Muscle layer of duodenum (tissue), 2 donors: ENCODE measurements around the gene RAPH1.
"Not testable (repeated sequence)": the region's sequence is repeated elsewhere in the genome, so short reads cannot be mapped to it uniquely, and the experiment has no call there.

ENCODE experiments used
- H3K27ac ChIP-seq: one replicate; pipeline ENCODE4 v1.7.0; 2013; ENCODE audit warnings: mild to moderate bottlenecking, low read length
- H3K27me3 ChIP-seq: one replicate; pipeline ENCODE4 v1.7.0; 2013; ENCODE audit warnings: low read depth, mild to moderate bottlenecking, control low read depth, low read length
- H3K36me3 ChIP-seq, 2 donors: one replicate each; pipeline ENCODE4 v1.7.0; 2013; ENCODE audit warnings: low read length in 2 of 2, control low read depth in 1 of 2, mild to moderate bottlenecking in 1 of 2; ENCODE audit not compliant: insufficient read depth in 2 of 2, control insufficient read depth in 1 of 2
- H3K4me1 ChIP-seq, 2 donors: one replicate each; pipeline ENCODE4 v1.7.0; 2013; ENCODE audit warnings: low read length in 2 of 2, mild to moderate bottlenecking in 2 of 2, control low read depth in 1 of 2, moderate library complexity in 1 of 2; ENCODE audit not compliant: insufficient read depth in 2 of 2, control insufficient read depth in 1 of 2
- H3K4me3 ChIP-seq, 2 donors: one replicate each; pipeline ENCODE4 v1.7.0; 2013; ENCODE audit warnings: low read length in 2 of 2, low read depth in 1 of 2, mild to moderate bottlenecking in 1 of 2
- H3K9me3 ChIP-seq, 2 donors: one replicate each; pipeline ENCODE4 v1.7.0; 2013; ENCODE audit warnings: low read length in 2 of 2, control low read depth in 1 of 2, mild to moderate bottlenecking in 1 of 2; ENCODE audit not compliant: control insufficient read depth in 1 of 2
- donor health status: healthy.

The RAPH1 gene

GRCh38 chr2:203547356-203547755 lies 12.3 kb upstream of the RAPH1 start:
- Histone ChIP-seq H3K27me3 (no peaks in the 10 kb centered on the region), H3K27ac (no peak overlapping the region), H3K9me3 (no peaks in the 10 kb centered on the region), H3K4me3 (no peak overlapping the region), H3K36me3 (no peaks in the 10 kb centered on the region), H3K4me1 (no peaks in the 10 kb centered on the region)

GRCh38 chr2:203544402-203544801 lies 9.3 kb upstream of the RAPH1 start:
- Histone ChIP-seq H3K27me3 (no peaks in the 10 kb centered on the region), H3K9me3 (no peaks in the 10 kb centered on the region), H3K27ac (no peak overlapping the region), H3K4me3 (no peak overlapping the region), H3K36me3 (no peaks in the 10 kb centered on the region), H3K4me1 (no peaks in the 10 kb centered on the region)

- Histone ChIP-seq H3K27me3 (no peaks in the 10 kb centered on the region), H3K36me3 (no peaks in the 10 kb centered on the region), H3K9me3 (no peaks in the 10 kb centered on the region), H3K27ac (no peak overlapping the region), H3K4me3 (no peak overlapping the region), H3K4me1 (no peaks in the 10 kb centered on the region)
Measured at GRCh38 chr2:203543898-203544328, 8.8 kb upstream of the RAPH1 start.

DNA sequence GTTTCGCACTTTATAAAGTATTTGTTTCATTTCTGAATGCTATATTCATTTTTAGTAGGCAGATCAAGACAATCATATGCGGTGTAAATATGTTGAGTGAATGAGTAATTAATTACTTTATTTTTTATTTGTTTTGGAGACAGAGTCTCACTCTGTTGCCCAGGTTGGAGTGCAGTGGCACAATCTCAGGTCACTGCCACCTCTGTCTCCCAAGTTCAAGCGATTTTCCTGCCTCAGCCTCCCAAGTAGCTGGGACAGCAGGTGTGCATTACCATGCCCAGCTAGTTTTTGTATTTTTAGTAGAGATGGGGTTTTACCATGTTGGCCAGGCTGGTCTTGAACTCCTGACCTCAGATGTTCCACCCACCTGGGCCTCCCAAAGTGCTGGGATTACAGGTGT lies 5.5 kb upstream of the RAPH1 start:
- not testable (repeated sequence) for H3K27me3 ChIP-seq, H3K9me3 ChIP-seq, H3K4me3 ChIP-seq, H3K4me1 ChIP-seq, H3K27ac ChIP-seq, H3K36me3 ChIP-seq

DNA sequence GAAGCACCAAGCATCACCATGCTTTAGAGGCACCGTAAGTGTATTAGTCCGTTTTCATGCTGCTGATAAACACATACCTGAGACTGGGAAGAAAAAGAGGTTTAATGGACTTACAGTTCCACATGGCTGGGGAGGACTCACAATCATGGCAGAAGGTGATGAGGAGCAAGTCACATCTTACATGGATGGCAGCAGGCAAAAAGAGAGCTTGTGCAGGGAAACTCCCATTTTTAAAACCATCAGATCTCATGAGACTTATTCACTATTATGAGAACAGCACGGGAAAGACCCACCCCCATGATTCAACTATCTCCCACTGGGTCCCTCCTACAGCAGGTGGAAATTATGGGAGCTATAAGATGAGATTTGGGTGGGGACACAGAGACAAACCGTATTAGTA lies 3.1 kb upstream of the RAPH1 start:
- H3K27me3 ChIP-seq, H3K4me1 ChIP-seq, H3K4me3 ChIP-seq, H3K9me3 ChIP-seq, H3K27ac ChIP-seq, H3K36me3 ChIP-seq: not testable (repeated sequence)

DNA sequence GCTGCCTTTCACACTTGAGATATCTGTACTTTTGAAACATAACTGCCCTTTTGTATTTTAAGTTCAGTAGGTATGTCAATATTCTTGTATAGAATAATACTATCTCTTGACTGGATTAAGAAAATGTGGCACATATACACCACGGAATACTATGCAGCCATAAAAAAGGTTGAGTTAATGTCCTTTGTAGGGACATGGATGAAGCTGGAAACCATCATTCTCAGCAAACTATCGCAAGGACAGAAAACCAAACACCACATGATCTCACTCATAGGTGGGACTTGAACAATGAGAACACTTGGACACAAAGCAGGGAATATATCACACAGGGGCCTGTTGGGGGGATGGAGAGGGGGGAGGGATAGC lies 1.5 kb upstream of the RAPH1 start:
- H3K27me3 ChIP-seq, H3K4me3 ChIP-seq, H3K9me3 ChIP-seq, H3K27ac ChIP-seq, H3K36me3 ChIP-seq: not testable (repeated sequence)
- peaks cover 0 to 10% of the 10 kb centered on the region in 2 donors for H3K4me1 ChIP-seq

- Histone ChIP-seq H3K27me3 (no peaks in the 10 kb centered on the region), H3K36me3 (peaks cover 0 to 4% of the 10 kb centered on the region in 2 donors), H3K27ac (peak overlapping the region; percentile 97), H3K9me3 (no peaks in the 10 kb centered on the region), H3K4me1 (peaks cover 0 to 10% of the 10 kb centered on the region in 2 donors), H3K4me3 (peak overlapping the region; percentile 64 to 76)
Measured at GRCh38 chr2:203535784-203536585, 884 bp upstream of the RAPH1 start.

DNA sequence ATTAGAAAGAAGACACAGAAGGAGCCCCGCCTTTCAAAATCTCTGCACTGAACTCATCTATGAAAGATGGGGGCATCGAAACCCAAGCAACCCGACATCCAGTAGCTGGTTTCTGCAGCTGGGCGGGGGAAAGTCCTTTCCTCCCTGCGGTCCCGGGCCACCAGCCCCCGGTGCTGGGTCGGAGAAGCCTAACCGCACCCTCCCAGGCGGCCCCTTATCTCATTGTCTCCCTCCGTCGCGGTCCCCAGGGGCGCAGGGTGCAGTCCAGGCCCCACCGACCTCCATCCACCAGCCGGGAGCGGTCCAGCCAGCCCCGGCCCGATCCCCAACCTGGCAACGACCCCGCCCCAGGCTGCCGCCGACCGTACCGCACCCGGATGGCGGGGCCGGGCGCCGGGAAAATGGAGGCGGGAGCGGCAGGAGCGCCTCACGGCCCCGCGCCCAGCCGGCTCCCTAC lies 452 bp downstream of the RAPH1 start:
- Histone ChIP-seq H3K4me3 (peak overlapping the region; percentile 77 to 92), H3K27me3 (no peaks in the 10 kb centered on the region), H3K36me3 (peaks cover 0 to 4% of the 10 kb centered on the region in 2 donors), H3K4me1 (peaks cover 0 to 10% of the 10 kb centered on the region in 2 donors), H3K27ac (peak overlapping the region; percentile 70), H3K9me3 (no peaks in the 10 kb centered on the region)

DNA sequence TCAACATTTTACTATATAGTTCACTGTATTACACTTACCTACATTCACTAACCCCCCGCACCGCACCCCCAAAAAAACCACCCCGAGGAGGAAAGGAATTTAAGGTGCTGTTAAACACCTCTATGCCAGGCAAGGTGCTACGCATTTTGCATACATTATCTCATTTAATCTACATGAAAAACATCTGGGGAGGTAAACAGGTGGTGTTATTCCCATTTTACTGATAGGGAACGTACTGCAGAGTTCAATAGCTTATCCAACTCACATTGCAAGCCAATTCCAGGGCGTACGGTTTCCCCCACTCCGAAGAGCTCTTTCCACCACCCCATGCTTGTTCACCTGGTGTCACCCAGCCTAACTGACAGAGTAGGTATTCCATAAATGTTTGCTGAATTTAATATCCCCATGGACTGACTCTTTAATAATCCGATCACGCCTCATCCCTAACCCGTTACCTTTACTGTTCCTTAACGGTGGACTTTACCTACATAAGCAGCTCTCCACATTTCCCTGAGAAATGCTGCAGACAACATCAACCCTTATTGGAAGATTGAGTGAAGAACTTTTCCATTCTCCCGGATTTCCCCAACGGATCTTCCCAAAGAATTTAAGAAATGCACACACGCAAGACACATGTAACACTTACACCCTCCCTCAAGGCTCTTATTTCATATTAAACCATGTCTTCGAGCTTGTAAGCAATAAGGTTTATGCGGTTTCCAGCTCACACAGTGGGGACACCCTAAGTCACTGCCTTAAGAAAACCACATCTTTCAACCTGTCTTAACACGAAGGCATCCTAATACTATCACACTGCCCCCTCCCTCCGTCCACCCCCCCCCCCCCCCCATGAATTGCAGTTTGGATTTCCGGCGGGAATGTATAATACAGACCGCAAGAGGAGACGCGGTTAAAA lies 1.2 kb downstream of the RAPH1 start:
- H3K27ac ChIP-seq, result peak overlapping the region; percentile 70
- H3K4me1 ChIP-seq, result peaks cover 0 to 10% of the 10 kb centered on the region in 2 donors
- peaks cover 0 to 4% of the 10 kb centered on the region in 2 donors for H3K36me3 ChIP-seq
- H3K4me3 ChIP-seq, result peak overlapping the region; percentile 77 to 92
- no peaks in the 10 kb centered on the region for H3K9me3 ChIP-seq
- no peaks in the 10 kb centered on the region for H3K27me3 ChIP-seq

- Histone ChIP-seq H3K9me3 (no peaks in the 10 kb centered on the region), H3K4me3 (peak overlapping the region; percentile 77 to 92), H3K27me3 (no peaks in the 10 kb centered on the region), H3K4me1 (peaks cover 0 to 10% of the 10 kb centered on the region in 2 donors), H3K27ac (peak overlapping the region; percentile 43), H3K36me3 (peaks cover 0 to 4% of the 10 kb centered on the region in 2 donors)
Measured at GRCh38 chr2:203532957-203533658, 2.0 kb downstream of the RAPH1 start.

- Histone ChIP-seq H3K9me3 (no peaks in the 10 kb centered on the region), H3K4me1 (peaks cover 0 to 1% of the 10 kb centered on the region in 2 donors), H3K4me3 (no peak overlapping the region), H3K36me3 (no peaks in the 10 kb centered on the region), H3K27ac (no peak overlapping the region), H3K27me3 (no peaks in the 10 kb centered on the region)
Measured at GRCh38 chr2:203527719-203528118, 7.4 kb downstream of the RAPH1 start.
